Liver (tissue), 9 donors: ENCODE results near the gene SLC25A1. TPM values are rescaled to one million over a fixed set of nuclear protein-coding genes. Genes with fewer than 3 reads are reported as not detected.

ENCODE experiments used
- DNase-seq: peaks from one replicate; pipeline ENCODE4 v3.0.0-alpha.2; 2017; ENCODE audit warnings: low spot score
- H3K27ac ChIP-seq, 2 donors: one replicate each; pipeline ENCODE4 v1.7.0; 2013; ENCODE audit warnings: inconsistent platforms in 2 of 2, low read length in 2 of 2, control low read depth in 1 of 2, low read depth in 1 of 2, mild to moderate bottlenecking in 1 of 2
- H3K27me3 ChIP-seq, 4 donors: one replicate each; pipeline versions ENCODE4 v1.6.1 to v1.7.0; 2013; ENCODE audit warnings: low read length in 3 of 4, inconsistent platforms in 1 of 4, mild to moderate bottlenecking in 1 of 4, moderate library complexity in 1 of 4; ENCODE audit not compliant: control insufficient read depth in 4 of 4, insufficient read depth in 4 of 4
- H3K36me3 ChIP-seq, 4 donors: one replicate each; pipeline versions ENCODE4 v1.6.1 to v1.7.0; 2013; ENCODE audit warnings: low read length in 3 of 4, mild to moderate bottlenecking in 3 of 4, low read depth in 1 of 4, moderate library complexity in 1 of 4; ENCODE audit not compliant: control insufficient read depth in 4 of 4, insufficient read depth in 3 of 4
- H3K4me1 ChIP-seq, 4 donors: one replicate each; pipeline versions ENCODE4 v1.6.1 to v1.7.0; 2013; ENCODE audit warnings: low read length in 3 of 4, mild to moderate bottlenecking in 3 of 4, moderate library complexity in 1 of 4; ENCODE audit not compliant: control insufficient read depth in 4 of 4, insufficient read depth in 4 of 4
- H3K4me3 ChIP-seq, 3 donors: one replicate each; pipeline versions ENCODE4 v1.6.1 to v1.7.0; 2013; ENCODE audit warnings: low read length in 3 of 3, control low read depth in 1 of 3, low read depth in 1 of 3, mild to moderate bottlenecking in 1 of 3
- H3K9ac ChIP-seq, 2 donors: one replicate each; pipeline ENCODE4 v1.7.0; 2013; ENCODE audit warnings: low read length in 2 of 2, mild to moderate bottlenecking in 2 of 2, moderate library complexity in 2 of 2, control low read depth in 1 of 2, low read depth in 1 of 2
- H3K9me3 ChIP-seq, 4 donors: one replicate each; pipeline versions ENCODE4 v1.6.1 to v1.7.0; 2013; ENCODE audit warnings: low read length in 3 of 4; ENCODE audit not compliant: control insufficient read depth in 4 of 4
- EGR1 ChIP-seq, 2 donors: IDR thresholded peaks; 2 replicates each; pipeline ENCODE4 v1.6.1; 2016 to 2018; ENCODE audit warnings: antibody characterized with exemption in 2 of 2, low read depth in 2 of 2
- FOXA1 ChIP-seq: IDR thresholded peaks from 2 replicates; pipeline ENCODE4 v1.6.1; 2016; ENCODE audit warnings: antibody characterized with exemption
- FOXA2 ChIP-seq: IDR thresholded peaks from 2 replicates; pipeline ENCODE4 v1.6.1; 2016; ENCODE audit warnings: antibody characterized with exemption
- GABPA ChIP-seq, 2 donors: IDR thresholded peaks in 1 of 2; conservative IDR thresholded peaks in 1 of 2; 2 replicates each; pipeline ENCODE4 v1.6.1; 2016; ENCODE audit warnings: antibody characterized with exemption in 2 of 2, mild to moderate bottlenecking in 1 of 2, moderate library complexity in 1 of 2
- HNF4A ChIP-seq, 2 donors: conservative IDR thresholded peaks; 2 replicates each; pipeline ENCODE4 v1.6.1; 2016; ENCODE audit warnings: antibody characterized with exemption in 2 of 2, mild to moderate bottlenecking in 2 of 2
- SP1 ChIP-seq: IDR thresholded peaks from 2 replicates; pipeline ENCODE4 v1.6.1; 2018; ENCODE audit warnings: antibody characterized with exemption, mild to moderate bottlenecking
- TAF1 ChIP-seq: conservative IDR thresholded peaks from 2 replicates; pipeline ENCODE4 v1.6.1; 2016; ENCODE audit warnings: antibody characterized with exemption, mild to moderate bottlenecking
- YY1 ChIP-seq: IDR thresholded peaks from 2 replicates; pipeline ENCODE4 v1.6.1; 2016; ENCODE audit warnings: antibody characterized with exemption, mild to moderate bottlenecking
- WGBS: extraction: QIAGEN DNeasy Blood & Tissue Kit; methylation state at CpG from one replicate; pipeline ENCODE4 v1.1.7; 2013; 5-methylcytosine and 5-hydroxymethylcytosine counted together
- polyA plus RNA-seq, 2 donors: library from polyadenylated mRNA; stranded (reverse) in 1 of 2; unstranded in 1 of 2; fragments of 200-250 nt in 1 of 2; fragments of >200 nt in 1 of 2; fragmentation: Nextera tagmentation in 1 of 2; extraction: Ambion mirVana in 1 of 2; gene quantifications; one replicate each; pipeline versions ENCODE4 v1.2.1 to v1.2.3, GENCODE V29; 2013 to 2015
- total RNA-seq, 2 donors: library from RNA; depleted of rRNA; stranded (reverse); fragments of >200 nt; gene quantifications; one replicate each; pipeline ENCODE4 v1.2.3, GENCODE V29; 2014
- TF ChIP-seq, protein P1 (sequence below): IDR thresholded peaks from 2 replicates; pipeline ENCODE4 v1.6.1; 2016; ENCODE audit warnings: antibody characterized with exemption, mild to moderate bottlenecking
- TF ChIP-seq, protein P2 (sequence below): IDR thresholded peaks from 2 replicates; pipeline ENCODE4 v1.6.1; 2016; ENCODE audit warnings: antibody characterized with exemption
- TF ChIP-seq, protein P3 (sequence below): IDR thresholded peaks from 2 replicates; pipeline ENCODE4 v1.6.1; 2016; ENCODE audit warnings: antibody characterized with exemption
- donor health status: healthy.
- donor health status: healthy.
- donor health status: healthy.
- donor health status: healthy.
- donor health status: healthy.

The SLC25A1 gene
- total RNA-seq (10 to 100 TPM; 59.5 to 76.1 TPM), polyA plus RNA-seq (10 to 100 TPM; 71.6 to 78.3 TPM)

DNA sequence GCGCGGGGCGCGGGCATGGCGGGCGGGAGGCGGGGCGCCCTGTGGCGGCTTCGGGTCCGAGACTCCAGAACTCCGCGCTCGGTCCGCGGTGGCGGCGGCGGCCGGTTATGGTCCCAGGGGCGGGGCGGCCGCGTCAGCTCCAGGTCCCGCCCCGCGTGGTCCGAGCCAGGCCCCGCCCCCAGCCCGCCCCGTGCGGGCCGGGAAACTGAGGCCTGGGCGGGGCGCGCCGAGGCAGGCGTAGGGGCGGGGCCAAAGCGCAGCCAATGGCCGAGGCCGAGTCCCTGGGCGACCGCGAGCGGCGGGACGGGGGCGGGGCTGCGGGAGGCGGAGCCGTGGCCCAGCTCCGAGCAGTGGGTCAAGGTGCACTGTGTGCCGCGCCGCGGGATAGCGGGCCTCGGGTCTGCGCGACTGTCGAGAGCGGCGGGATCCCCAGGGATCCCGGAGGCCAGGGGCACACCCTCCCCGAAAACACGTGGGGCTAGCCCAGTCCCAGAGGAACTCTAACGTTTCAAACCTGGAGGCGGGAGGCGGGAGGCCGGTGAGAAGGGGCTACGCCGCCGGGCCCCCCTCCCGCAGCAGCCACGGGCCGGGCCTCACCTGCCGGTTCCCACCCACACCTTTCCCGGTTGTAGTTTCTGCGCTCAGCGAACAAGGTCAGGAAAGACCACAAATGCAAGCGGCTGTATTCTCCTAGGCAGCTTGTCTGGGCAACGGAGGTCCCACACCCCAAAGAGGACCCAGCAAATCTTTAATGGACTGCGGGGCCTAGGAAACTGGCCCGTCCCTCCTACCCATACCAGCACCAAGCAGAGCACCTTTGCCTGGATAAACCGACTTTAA lies at the start of gene SLC25A1:
Gene SLC25A1, minus strand, starts transcription at position 80 of the 840 bp plus-strand sequence. Its CDS starts 63 bp downstream, at position 17.
- H3K27ac ChIP-seq = peak within 1 kb of the TSS; percentile 81 to 90
- H3K4me3 ChIP-seq = peak within 1 kb of the TSS; percentile 62 to 84 (median 79)
- H3K4me1 ChIP-seq = peaks cover 14 to 58% (median 46%) of the 10 kb centered on the region in 4 donors
- DNase-seq = peak; percentile 95
- H3K36me3 ChIP-seq = no peaks in the 10 kb centered on the region
- TF ChIP-seq, protein P1, sequence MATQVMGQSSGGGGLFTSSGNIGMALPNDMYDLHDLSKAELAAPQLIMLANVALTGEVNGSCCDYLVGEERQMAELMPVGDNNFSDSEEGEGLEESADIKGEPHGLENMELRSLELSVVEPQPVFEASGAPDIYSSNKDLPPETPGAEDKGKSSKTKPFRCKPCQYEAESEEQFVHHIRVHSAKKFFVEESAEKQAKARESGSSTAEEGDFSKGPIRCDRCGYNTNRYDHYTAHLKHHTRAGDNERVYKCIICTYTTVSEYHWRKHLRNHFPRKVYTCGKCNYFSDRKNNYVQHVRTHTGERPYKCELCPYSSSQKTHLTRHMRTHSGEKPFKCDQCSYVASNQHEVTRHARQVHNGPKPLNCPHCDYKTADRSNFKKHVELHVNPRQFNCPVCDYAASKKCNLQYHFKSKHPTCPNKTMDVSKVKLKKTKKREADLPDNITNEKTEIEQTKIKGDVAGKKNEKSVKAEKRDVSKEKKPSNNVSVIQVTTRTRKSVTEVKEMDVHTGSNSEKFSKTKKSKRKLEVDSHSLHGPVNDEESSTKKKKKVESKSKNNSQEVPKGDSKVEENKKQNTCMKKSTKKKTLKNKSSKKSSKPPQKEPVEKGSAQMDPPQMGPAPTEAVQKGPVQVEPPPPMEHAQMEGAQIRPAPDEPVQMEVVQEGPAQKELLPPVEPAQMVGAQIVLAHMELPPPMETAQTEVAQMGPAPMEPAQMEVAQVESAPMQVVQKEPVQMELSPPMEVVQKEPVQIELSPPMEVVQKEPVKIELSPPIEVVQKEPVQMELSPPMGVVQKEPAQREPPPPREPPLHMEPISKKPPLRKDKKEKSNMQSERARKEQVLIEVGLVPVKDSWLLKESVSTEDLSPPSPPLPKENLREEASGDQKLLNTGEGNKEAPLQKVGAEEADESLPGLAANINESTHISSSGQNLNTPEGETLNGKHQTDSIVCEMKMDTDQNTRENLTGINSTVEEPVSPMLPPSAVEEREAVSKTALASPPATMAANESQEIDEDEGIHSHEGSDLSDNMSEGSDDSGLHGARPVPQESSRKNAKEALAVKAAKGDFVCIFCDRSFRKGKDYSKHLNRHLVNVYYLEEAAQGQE = peak; percentile 24
- TF ChIP-seq FOXA1 = no peak
- TF ChIP-seq SP1 = peak; percentile 34
- TF ChIP-seq HNF4A (conservative IDR thresholded peaks at IDR 0.05) = peak in 1 of 2 donors; percentile 20
- no peaks in the 10 kb centered on the region for H3K9me3 ChIP-seq
- under 1% methylated on average over 86 of the region's 86 CpGs for WGBS
- peak within 1 kb of the TSS; percentile 62 to 77 for H3K9ac ChIP-seq
- no peaks in the 10 kb centered on the region for H3K27me3 ChIP-seq

DNA sequence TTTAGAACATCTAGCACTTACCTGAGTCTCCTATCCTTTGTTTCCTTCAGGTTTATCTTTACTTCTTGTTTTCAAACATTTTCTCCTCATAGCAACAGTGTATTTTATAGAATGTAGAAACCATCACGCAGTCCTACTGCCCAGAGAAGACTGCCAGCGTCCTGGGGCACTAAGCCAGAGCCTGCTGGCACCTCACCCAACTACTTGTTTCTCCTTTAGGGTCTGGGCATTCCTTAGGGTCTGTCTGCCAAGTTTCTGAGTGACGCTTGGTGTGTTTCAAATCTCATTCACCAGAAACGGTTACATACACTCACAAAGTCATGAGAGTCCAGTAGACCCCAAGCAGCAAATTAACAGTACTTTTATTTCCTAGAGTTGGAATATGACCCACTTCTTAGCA lies 49.6 kb upstream of the SLC25A1 start:
- 95% methylated on average over 4 of the region's 4 CpGs for whole genome bisulfite sequencing

DNA sequence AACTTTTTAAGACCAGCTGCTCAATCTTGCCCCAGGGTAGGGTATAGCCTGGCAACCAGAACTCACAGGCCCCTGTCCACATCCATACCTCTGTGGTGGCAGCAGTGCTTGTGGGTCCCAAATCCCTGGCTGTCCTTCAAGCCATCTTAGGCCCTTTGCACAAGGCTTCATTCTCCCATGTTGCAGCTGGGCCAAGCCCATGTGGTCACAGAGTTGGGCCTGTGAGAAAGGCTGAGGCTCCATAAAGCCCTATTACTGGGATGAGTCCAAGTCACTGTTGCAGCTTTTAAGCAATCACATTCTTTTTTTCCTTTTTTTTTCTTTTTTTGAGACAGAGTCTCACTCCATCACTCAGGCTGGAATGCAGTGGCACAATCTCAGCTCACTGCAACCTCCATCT lies 47.9 kb upstream of the SLC25A1 start:
- Histone ChIP-seq H3K27ac (no peak overlapping the region), H3K9me3 (no peaks in the 10 kb centered on the region), H3K4me1 (peaks cover 0 to 5% (median 0%) of the 10 kb centered on the region in 4 donors), H3K27me3 (no peaks in the 10 kb centered on the region), H3K36me3 (peaks cover 0 to 13% (median 5%) of the 10 kb centered on the region in 4 donors), H3K9ac (no peak overlapping the region), H3K4me3 (no peak overlapping the region)
- TF ChIP-seq, protein P2, sequence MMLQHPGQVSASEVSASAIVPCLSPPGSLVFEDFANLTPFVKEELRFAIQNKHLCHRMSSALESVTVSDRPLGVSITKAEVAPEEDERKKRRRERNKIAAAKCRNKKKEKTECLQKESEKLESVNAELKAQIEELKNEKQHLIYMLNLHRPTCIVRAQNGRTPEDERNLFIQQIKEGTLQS = no peak
- TF ChIP-seq, protein P3, sequence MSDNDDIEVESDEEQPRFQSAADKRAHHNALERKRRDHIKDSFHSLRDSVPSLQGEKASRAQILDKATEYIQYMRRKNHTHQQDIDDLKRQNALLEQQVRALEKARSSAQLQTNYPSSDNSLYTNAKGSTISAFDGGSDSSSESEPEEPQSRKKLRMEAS = no peak
- no peak for TF ChIP-seq FOXA2
- no peak for TF ChIP-seq YY1
- no peak for TF ChIP-seq GABPA (IDR thresholded peaks at IDR 0.05 in 1 of 2, conservative IDR thresholded peaks at IDR 0.05 in 1 of 2)
- no peak for TF ChIP-seq SP1
- no peak for DNase-seq

More for the DNA sequence above, 49.6 kb upstream of the SLC25A1 start:
- no peaks in the 10 kb centered on the region for H3K27me3 ChIP-seq
- H3K4me1 ChIP-seq = peaks cover 0 to 5% (median 0%) of the 10 kb centered on the region in 4 donors
- no peak overlapping the region for H3K4me3 ChIP-seq
- H3K36me3 ChIP-seq = peaks cover 0 to 12% (median 4%) of the 10 kb centered on the region in 4 donors
- DNase-seq = no peak
- H3K27ac ChIP-seq = no peak overlapping the region
- H3K9ac ChIP-seq = no peak overlapping the region
- H3K9me3 ChIP-seq = no peaks in the 10 kb centered on the region
- TF ChIP-seq EGR1 (IDR thresholded peaks at IDR 0.05; ENCODE audit: low read depth in 2 of 2) (no peak), HNF4A (conservative IDR thresholded peaks at IDR 0.05) (no peak), TAF1 (no peak), FOXA2 (no peak), SP1 (no peak)
